K562 (cell line): Measurements from ENCODE around the gene HELZ2.

Experiments
- RFX1 ChIP-seq: fragments of 450-650 bp; IDR thresholded peaks from 2 replicates; pipeline ENCODE4 v1.6.1; 2016; ENCODE audit warnings: mild to moderate bottlenecking, moderate library complexity
- YY1 ChIP-seq, 3 experiments: IDR thresholded peaks; 2 replicates each; pipeline ENCODE4 v1.6.1; 2011; ENCODE audit warnings: low read length in 2 of 3, mild to moderate bottlenecking in 2 of 3, moderate library complexity in 2 of 3, borderline replicate concordance in 1 of 3, control low read depth in 1 of 3, low read depth in 1 of 3; ENCODE audit not compliant: insufficient read depth in 3 of 3, insufficient replicate concordance in 2 of 3, control insufficient read depth in 1 of 3, insufficient read length in 1 of 3; ENCODE audit errors: extremely low read depth in 1 of 3
- TF ChIP-seq, protein P1 (sequence below), 2 experiments: fragments of 200-800 bp in 1 of 2; sonication (Bioruptor generic) in 1 of 2; sonication (generic) in 1 of 2; formaldehyde crosslinking in 1 of 2; IDR thresholded peaks in 1 of 2; conservative IDR thresholded peaks in 1 of 2; 2 replicates each; pipeline versions ENCODE4 v1.5.0 to v1.6.1; 2016 to 2020; ENCODE audit warnings: missing compliant biosample characterization in 1 of 2, missing genetic modification characterization in 1 of 2, missing genetic modification reagents in 1 of 2

DNA sequence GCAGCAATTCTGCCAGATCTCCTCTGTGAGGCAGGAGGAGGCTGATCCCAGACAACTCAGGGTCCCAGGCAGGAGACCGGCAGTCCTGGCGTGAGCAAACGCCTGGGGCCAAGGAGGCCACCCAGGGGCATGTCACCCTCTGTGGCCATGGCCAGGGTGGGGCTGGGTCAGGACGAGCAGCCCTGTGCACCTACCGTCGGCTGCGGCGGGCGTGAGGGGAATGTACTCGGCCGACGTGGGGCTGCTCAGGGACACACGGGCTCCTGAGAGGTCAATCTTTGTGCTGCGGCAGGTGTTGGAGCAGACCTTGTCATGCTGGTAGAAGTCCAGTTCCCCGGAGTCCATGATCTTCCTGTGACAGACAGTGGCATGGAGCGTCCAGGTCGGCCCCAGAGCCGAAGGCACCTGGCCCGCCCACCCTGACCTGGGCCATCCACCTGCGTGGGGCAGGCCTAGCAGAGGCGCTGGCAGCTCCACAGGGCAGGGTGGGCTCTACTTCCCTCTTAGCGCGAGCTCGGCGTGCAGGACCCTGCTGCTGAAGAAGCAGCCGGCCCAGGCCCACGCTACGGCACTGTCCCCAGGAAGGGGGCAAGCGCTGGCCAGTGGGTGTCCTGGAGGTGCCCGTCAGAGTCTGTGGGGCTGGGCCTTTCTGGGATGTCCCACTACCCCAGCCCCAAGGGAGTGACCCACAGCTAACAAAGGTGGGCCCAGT, 21.5 kb upstream of the HELZ2 start:
- TF ChIP-seq YY1 (IDR thresholded peaks at IDR 0.05; ENCODE audit: borderline replicate concordance in 1 of 3, control insufficient read depth in 1 of 3, extremely low read depth in 1 of 3, insufficient read depth in 3 of 3, insufficient read length in 1 of 3, insufficient replicate concordance in 2 of 3, low read depth in 1 of 3, low read length in 2 of 3) (no peak), RFX1 (no peak)
- TF ChIP-seq, protein P1, sequence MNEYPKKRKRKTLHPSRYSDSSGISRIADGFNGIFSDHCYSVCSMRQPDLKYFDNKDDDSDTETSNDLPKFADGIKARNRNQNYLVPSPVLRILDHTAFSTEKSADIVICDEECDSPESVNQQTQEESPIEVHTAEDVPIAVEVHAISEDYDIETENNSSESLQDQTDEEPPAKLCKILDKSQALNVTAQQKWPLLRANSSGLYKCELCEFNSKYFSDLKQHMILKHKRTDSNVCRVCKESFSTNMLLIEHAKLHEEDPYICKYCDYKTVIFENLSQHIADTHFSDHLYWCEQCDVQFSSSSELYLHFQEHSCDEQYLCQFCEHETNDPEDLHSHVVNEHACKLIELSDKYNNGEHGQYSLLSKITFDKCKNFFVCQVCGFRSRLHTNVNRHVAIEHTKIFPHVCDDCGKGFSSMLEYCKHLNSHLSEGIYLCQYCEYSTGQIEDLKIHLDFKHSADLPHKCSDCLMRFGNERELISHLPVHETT (CRISPR knock-in tag; conservative IDR thresholded peaks at IDR 0.05 in 1 of 2, IDR thresholded peaks at IDR 0.05 in 1 of 2), result no peak
